Stimulated activated CD8-positive, alpha-beta memory T cell treated with anti-CD3 and anti-CD28 coated beads, Interleukin-7, amount 100 ng/mL, for 48 hours (primary cell): Measurements from ENCODE around the gene GNS.
A peak's percentile ranks its signal among the peaks of the same experiment; 100 is the strongest.
"Not testable (repeated sequence)": the region's sequence is repeated elsewhere in the genome, so short reads cannot be mapped to it uniquely, and the experiment has no call there.

Source experiments
- DNase-seq, 2 donors: peaks; one replicate each; pipeline ENCODE4 v3.0.0-alpha.2; 2020; ENCODE audit warnings: low read depth in 1 of 2; ENCODE audit errors: extremely low read depth in 1 of 2

Gene GNS

GRCh38 chr12:64699504-64700115 is 59.6 kb downstream of the GNS start:
- DNase-seq: no peak

DNA sequence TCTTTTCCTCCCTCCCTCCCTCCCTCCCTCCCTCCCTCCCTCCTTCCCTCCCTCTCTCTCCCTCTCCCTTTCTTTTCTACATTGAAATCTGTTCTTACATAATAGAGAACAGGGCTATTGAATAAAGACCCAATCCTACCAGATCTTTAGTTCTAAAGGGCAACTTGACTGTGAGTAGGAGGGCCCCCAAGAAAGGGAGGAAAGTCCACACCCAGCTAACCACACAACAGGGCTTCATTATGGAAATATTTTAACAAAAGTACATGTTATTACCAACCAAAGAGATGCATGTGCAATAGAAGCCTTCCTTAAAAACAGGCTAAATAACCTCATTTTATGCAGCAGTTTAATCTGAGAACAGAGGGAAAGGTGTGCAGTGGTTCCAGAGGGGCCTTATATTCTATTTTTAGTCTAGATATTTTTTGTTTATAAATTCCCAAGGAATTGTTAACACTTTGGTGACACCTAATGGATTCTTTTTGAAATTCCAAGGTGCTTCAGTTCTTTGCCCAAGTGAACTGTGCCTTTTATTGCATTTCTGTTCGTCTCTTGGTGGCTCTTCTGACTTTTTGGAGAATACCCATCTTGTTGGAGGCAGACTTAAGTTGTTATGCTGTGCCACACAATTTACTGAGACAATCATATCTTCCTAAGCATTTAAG is 63.0 kb downstream of the GNS start:
- no peak for DNase-seq

DNA sequence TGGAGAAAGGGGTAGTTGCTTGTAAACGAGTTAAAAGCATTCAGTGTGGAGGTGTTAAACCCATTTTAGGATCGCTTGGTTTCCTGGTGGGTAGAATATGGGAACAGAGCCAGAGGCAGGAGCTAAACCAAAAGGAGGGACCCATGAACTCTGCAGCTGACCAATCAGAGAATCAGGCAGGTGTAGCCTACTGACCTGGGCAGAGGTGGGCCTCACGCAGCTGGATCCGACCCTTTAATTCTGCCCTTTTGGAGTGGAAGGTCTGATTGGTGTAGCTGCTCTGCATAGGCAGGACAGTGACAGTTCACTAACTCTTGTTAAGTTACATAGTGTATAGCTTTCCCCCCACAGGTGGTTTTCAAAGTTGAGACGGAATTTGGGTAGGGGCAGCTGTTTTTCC is 63.7 kb downstream of the GNS start:
- DNase-seq: no peak

DNA sequence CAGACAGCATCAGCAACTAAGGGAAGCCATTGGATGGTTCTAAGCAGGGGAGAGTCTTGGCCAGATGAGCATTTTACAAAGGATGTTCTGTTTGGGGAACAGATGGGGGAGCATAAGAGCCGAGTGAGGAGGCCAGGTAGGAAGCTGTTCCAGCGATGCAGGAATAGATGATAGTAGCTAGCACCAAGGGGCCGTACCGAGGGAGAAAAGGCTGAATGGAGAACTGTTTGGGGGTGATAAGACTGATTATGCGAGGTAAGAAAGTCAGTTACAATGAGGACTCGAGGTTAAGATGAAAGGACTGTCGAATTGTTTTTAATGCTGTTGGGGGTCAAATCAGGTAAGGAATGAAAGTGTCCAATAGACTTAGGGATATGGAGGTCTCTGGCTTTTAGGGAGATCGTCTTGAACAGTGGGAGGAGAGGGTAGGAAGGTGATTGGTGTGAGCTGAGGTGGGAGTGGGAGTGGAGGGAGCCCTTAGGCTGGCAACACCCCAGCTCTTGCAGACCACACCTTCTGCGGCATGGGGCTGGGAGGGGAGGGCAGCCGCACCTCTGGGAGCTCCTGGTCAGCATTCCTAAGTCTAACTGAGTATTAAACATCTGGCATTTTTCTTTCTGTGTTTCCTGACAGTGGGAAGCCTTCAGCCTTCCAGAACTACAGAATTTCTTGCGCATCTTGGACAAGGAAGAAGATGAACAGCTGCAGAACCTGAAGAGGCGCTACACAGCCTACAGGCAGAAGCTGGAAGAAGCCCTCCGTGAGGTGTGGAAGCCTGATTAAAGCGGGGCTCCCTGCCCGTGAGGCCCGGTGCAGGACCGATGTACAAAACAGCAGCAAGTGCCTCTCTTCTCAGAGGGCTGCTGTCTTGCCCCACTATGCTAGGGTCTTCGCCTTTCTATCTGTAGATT is 64.8 kb downstream of the GNS start:
- DNase-seq: no peak

GRCh38 chr12:64691795-64692583 is 67.2 kb downstream of the GNS start:
- DNase-seq: no peak

DNA sequence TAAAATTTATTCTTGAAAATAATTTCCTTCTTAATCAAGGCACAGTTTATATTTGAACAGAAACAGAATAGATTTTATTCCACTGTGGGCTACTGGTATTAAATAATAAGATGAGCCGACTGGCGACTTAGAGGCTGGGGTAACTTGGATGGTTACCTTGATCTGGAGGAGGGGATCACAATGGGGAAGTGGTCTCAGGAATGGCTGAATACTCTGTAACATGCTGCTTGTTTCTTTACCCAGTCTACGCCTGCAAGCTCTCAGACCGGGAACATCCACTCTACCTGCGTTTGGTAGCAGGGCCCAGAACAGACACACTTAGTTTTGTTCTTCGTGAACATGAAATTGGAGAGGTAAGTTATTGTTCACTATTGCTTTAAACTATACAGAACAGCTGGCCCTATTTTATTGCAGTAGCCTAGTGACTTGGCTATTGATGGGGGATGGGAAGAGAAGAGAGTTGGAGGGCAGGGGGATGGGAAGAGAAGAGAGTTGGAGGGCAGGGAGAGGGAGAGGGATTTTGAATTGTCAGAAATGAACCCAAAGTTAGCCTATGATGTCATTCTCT is 67.9 kb downstream of the GNS start:
- no peak for DNase-seq

- DNase-seq: not testable (repeated sequence)
These were observed 69.0 kb downstream of the GNS start for GRCh38 chr12:64690236-64690635.

GRCh38 chr12:64688715-64689114 is 70.5 kb downstream of the GNS start:
- DNase-seq: no peak

DNA sequence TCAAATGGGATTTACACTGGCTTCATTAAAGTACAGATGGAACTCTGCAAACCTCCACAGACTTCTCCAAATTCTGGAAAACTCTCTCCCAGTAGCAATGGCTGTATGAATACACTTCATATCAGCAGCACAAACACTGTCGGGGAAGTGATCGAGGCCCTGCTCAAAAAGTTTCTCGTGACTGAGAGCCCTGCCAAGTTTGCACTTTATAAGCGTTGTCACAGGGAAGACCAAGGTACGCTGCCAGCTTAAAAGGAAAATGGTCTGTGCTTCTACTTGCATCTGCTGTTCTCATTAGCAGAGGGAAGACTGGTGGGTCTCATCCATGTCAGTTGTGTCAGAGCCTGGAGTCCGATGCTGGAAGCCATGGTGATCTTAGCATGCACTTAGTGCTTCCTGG is 71.0 kb downstream of the GNS start:
- DNase-seq: no peak

- no peak for DNase-seq
These were observed 71.4 kb downstream of the GNS start for GRCh38 chr12:64687816-64688215.

- DNase-seq: no peak
These were observed 73.6 kb downstream of the GNS start for GRCh38 chr12:64685605-64686004.

- DNase-seq: no peak
These were observed 74.2 kb downstream of the GNS start for GRCh38 chr12:64685050-64685449.

DNA sequence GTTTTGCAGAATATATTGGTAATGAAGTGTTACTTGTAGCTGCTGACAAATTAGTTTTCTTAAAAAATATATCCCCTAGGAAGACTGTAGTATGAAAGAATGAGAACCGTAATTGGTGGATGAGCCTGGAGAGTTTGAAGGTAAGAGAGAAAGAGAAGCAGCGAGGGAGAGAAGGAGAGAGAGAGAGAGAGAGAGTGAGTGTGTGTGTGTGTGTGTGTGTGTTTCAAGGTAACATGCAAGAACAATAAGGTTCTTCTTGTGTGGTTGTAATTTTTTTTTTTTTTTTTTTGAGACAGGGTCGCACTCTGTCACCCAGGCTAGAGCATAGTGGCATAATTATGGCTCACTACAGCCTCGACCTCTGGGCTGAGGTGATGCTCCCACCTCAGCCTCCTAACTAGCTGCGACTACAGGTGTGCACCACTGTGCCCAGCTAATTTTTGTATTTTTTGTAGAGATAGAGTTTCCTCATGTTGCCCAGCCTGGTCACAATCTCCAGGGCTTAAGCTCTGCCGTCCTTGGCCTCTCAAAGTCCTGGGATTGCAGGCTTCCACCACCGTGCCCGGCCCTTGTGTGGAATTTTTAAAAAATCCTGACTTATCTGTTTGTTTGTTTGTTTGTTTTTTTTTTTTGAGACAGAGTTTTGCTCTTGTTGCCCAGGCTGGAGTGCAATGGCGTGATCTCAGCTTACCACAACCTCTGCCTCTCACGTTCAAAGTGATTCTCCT is 75.2 kb downstream of the GNS start:
- DNase-seq: no peak

GRCh38 chr12:64682572-64683277 is 76.5 kb downstream of the GNS start:
- DNase-seq: no peak

- DNase-seq: no peak
These were observed 77.8 kb downstream of the GNS start for GRCh38 chr12:64681200-64682052.

DNA sequence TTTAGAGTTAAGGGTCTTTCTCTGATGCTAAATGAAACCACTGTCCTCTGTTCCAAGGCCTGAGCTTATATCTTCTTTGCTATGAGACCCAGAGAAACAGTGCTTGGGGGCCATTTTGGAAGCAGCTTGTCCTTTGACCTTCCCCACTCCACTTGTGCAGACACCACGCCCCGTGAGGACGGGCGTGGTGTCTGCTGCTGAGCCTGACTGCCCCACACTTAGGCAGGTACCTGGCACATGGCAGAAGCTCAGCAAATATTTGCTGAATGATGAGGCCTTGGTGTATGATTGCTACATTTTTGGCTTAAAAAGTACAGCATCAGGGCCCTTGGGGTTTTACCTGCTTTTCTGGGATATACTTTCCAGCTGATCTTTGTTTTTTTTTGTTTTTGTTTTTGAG is 79.0 kb downstream of the GNS start:
- no peak for DNase-seq

GRCh38 chr12:64679487-64680001 is 79.7 kb downstream of the GNS start:
- peak in 1 of 2 donors; percentile 60 for DNase-seq

GRCh38 chr12:64678835-64679234 is 80.4 kb downstream of the GNS start:
- DNase-seq: no peak
